Muscle layer of duodenum (tissue), 2 donors: ENCODE data around the gene SEMA3E.
"Not testable (repeated sequence)": the region's sequence is repeated elsewhere in the genome, so short reads cannot be mapped to it uniquely, and the experiment has no call there.

Experiments
- H3K27ac ChIP-seq: one replicate; pipeline ENCODE4 v1.7.0; 2013; ENCODE audit warnings: mild to moderate bottlenecking, low read length
- H3K27me3 ChIP-seq: one replicate; pipeline ENCODE4 v1.7.0; 2013; ENCODE audit warnings: low read depth, mild to moderate bottlenecking, control low read depth, low read length
- H3K36me3 ChIP-seq, 2 donors: one replicate each; pipeline ENCODE4 v1.7.0; 2013; ENCODE audit warnings: low read length in 2 of 2, control low read depth in 1 of 2, mild to moderate bottlenecking in 1 of 2; ENCODE audit not compliant: insufficient read depth in 2 of 2, control insufficient read depth in 1 of 2
- H3K4me1 ChIP-seq, 2 donors: one replicate each; pipeline ENCODE4 v1.7.0; 2013; ENCODE audit warnings: low read length in 2 of 2, mild to moderate bottlenecking in 2 of 2, control low read depth in 1 of 2, moderate library complexity in 1 of 2; ENCODE audit not compliant: insufficient read depth in 2 of 2, control insufficient read depth in 1 of 2
- H3K4me3 ChIP-seq, 2 donors: one replicate each; pipeline ENCODE4 v1.7.0; 2013; ENCODE audit warnings: low read length in 2 of 2, low read depth in 1 of 2, mild to moderate bottlenecking in 1 of 2
- H3K9me3 ChIP-seq, 2 donors: one replicate each; pipeline ENCODE4 v1.7.0; 2013; ENCODE audit warnings: low read length in 2 of 2, control low read depth in 1 of 2, mild to moderate bottlenecking in 1 of 2; ENCODE audit not compliant: control insufficient read depth in 1 of 2
- donor health status: healthy.

Gene SEMA3E

DNA sequence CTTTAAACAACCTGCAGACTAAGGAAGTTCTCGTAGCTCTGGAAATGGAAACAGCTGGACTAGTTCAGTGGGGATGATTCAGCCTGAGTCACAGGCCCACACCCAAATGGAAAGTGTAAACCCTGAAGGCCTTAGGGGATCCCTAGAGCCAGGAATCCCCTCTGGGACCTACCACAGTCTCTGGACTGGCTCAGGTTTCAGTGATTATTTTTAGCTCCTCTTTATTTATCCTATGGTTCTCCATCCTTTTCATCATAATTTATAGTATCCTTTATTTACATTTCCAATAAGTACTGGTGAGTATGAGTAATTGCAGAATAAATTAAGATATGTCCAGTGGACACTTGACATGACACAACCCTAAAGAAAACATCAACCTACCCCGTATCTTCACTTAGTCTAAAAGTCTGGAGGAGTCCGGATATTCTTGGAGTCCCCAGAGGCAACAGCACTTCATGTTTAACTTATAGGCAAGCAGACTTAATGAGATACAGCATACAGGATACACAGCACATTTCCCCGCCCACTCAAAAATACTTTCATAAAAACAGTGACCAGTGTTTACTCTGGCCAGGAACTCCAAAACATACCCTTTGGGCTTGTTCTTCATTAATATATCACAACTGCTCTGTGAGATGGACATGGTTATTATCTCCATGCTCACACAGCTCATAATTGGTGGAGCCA lies 28.4 kb upstream of the SEMA3E start:
- H3K27ac ChIP-seq = no peak overlapping the region
- H3K27me3 ChIP-seq = no peaks in the 10 kb centered on the region
- peaks cover 0 to 6% of the 10 kb centered on the region in 2 donors for H3K4me1 ChIP-seq
- H3K9me3 ChIP-seq = no peaks in the 10 kb centered on the region
- H3K4me3 ChIP-seq = no peak overlapping the region
- no peaks in the 10 kb centered on the region for H3K36me3 ChIP-seq

DNA sequence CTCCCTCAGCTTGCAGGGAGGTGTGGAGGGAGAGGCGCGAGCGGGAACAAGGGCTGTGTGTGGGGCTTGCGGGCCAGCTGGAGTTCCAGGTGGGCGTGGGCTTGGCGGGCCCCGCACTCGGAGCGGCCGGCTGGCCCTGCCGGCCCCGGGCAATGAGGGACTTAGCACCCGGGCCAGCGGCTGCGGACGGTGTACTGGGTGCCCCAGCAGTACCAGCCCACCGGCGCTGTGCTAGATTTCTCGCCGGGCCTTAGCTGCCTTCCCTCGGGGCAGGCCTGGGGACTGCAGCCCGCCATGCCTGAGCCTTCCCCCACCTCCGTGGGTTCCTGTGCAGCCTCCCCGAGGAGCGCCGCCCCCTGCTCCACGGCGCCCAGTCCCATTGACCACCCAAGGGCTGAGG lies 24.4 kb upstream of the SEMA3E start:
- not testable (repeated sequence) for H3K27ac ChIP-seq, H3K4me1 ChIP-seq, H3K9me3 ChIP-seq, H3K27me3 ChIP-seq, H3K4me3 ChIP-seq, H3K36me3 ChIP-seq

DNA sequence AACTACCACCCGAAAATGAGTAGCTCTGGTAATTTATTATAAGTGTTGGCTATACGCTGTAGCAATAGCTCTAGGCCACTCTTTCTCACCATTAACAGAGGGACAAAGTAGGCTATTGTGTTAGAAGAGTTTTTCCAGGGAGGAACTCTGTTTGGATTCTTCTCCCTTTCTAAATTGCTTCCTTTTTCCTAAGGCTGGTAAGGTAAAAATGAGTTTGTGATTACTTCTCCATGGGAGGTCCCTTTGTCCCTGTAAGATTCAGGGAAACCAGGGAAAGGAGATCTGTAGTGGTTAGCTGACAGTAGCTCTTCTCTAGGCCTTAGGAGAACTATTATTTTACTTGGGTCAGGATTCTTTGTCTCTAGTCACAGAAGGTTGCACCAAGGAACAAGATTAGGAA lies 23.2 kb upstream of the SEMA3E start:
- H3K27ac ChIP-seq = no peak overlapping the region
- H3K27me3 ChIP-seq = no peaks in the 10 kb centered on the region
- H3K4me3 ChIP-seq = no peak overlapping the region
- H3K36me3 ChIP-seq = no peaks in the 10 kb centered on the region
- H3K9me3 ChIP-seq = no peaks in the 10 kb centered on the region
- peaks cover 0 to 1% of the 10 kb centered on the region in 2 donors for H3K4me1 ChIP-seq

DNA sequence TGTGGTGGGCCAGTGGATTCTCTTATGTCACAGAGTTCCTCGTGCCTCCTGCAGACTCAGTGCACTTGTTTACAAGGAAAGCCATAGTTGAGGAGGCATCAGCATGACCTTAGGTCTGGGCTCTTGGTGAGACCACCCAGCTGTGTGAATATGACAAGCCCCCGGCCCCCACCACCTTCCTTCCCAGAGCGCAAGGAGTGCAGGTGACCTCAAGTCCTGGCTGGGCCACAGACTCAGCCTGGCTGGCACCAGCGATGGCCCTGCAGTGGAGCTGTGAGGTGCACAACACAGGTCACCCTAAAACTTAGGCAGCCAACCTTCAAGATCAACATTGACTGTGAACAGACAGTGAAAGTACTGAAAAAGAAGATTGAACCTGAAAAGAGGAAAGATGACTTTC lies 14.2 kb upstream of the SEMA3E start:
- Histone ChIP-seq H3K36me3 (no peaks in the 10 kb centered on the region), H3K27me3 (no peaks in the 10 kb centered on the region), H3K4me1 (no peaks in the 10 kb centered on the region), H3K9me3 (no peaks in the 10 kb centered on the region), H3K4me3 (no peak overlapping the region), H3K27ac (no peak overlapping the region)

DNA sequence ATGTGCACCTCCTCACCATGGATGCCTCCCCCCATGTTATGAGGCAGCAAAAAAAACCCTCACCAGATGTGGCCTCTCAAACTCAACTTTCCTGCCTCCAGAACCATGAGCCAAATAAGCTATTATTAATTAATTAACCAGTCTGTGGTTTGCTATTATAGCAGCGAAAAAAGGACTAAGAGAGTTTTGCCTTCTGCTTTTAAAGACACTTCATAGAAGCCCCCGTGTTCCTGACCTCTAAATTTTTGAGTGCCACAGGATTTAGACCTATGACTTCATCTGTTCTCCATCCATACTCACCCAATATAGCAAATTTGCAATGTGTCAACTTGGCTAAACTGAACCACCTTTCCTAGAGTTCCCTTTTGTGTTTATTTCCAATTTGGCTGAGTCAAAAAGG lies 9.2 kb upstream of the SEMA3E start:
- Histone ChIP-seq H3K36me3 (no peaks in the 10 kb centered on the region), H3K4me1 (no peaks in the 10 kb centered on the region), H3K9me3 (no peaks in the 10 kb centered on the region), H3K4me3 (no peak overlapping the region), H3K27ac (no peak overlapping the region), H3K27me3 (no peaks in the 10 kb centered on the region)

DNA sequence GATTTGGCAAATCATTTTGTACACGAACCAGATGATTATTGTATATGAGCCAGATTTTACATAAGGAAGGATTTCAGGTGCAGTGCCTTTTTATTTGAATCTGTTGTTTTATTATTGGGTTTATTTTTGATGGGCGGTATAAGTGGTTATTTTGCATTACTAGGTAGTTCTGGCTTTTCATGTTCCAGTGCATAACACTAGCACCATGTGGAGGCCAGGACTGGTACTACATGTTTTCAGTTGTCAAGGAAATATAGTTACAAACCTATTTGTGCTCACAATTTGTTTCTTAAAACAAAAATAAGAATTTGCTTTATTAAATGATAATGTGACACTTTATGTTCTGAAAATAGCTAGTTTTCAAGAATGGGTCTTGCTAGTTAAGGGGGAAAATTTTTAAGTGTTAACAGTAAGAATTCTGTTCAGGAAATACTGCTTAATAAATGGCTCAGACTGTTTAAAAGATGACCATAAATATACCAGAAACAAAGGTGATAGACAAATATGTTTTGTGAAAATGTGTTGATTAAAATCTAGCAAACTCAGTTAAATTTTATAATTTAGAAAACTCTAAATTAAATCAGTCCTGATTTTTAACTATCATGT lies 7.1 kb upstream of the SEMA3E start:
- Histone ChIP-seq H3K36me3 (no peaks in the 10 kb centered on the region), H3K4me3 (no peak overlapping the region), H3K9me3 (no peaks in the 10 kb centered on the region), H3K4me1 (no peaks in the 10 kb centered on the region), H3K27ac (no peak overlapping the region), H3K27me3 (no peaks in the 10 kb centered on the region)

DNA sequence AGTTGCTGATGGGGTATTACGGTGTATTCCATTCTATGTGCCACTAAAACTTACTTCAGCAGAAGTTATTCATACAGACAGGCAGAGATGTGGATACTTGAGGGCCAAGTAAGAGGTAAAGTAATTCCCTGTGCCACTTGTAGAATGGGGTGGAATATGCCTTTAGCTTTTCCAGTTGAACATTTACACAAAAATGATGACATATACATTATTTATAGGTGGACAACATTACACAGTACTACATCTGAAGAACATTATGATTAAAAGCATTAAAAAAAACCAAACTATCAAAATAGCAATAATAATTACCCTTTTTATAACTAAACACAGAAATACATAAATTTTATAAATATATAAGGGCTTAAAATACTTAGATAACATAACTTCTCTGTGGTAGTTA lies 3.5 kb upstream of the SEMA3E start:
- Histone ChIP-seq H3K36me3 (no peaks in the 10 kb centered on the region), H3K4me1 (no peaks in the 10 kb centered on the region), H3K4me3 (no peak overlapping the region), H3K9me3 (no peaks in the 10 kb centered on the region), H3K27ac (no peak overlapping the region), H3K27me3 (no peaks in the 10 kb centered on the region)

DNA sequence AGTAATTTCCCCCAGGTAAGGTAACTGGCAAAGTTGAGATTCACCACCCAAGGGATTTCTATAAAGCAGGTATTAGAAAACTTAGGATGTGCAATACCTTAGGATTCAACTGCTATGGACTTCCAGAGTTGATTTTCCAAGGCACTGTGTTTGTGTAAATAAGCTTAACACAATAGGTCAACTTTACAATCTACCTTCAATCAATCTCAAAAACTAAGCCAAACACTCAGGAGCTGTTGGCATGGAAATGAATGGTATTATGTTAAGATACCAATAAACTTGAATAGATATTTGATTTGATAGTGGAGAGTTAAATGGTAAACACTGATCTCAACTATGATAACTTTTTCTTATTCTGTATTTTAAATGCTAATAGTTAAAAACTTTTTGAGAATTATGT lies 762 bp upstream of the SEMA3E start:
- H3K27me3 ChIP-seq = no peaks in the 10 kb centered on the region
- H3K36me3 ChIP-seq = no peaks in the 10 kb centered on the region
- no peak overlapping the region for H3K4me3 ChIP-seq
- no peaks in the 10 kb centered on the region for H3K4me1 ChIP-seq
- H3K27ac ChIP-seq = no peak overlapping the region
- no peaks in the 10 kb centered on the region for H3K9me3 ChIP-seq

DNA sequence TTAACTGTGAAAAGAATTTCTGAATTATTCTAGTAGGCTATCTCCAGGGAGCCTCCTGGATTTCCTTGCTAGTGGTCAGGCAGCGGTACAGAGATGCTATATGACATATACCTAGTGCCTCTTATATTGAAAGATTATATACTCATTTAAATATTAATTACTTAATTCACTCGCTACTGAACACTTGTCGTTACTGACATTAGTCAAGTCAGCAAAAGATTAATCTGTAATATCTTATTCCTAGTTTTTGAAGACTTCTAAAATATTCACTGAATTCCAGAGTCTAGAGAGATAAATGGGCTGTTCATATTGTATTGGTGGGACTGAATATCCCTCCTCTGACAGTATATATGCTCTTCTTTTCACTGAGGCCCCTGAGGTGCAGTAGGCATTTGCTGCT lies 2.9 kb downstream of the SEMA3E start:
- no peak overlapping the region for H3K4me3 ChIP-seq

DNA sequence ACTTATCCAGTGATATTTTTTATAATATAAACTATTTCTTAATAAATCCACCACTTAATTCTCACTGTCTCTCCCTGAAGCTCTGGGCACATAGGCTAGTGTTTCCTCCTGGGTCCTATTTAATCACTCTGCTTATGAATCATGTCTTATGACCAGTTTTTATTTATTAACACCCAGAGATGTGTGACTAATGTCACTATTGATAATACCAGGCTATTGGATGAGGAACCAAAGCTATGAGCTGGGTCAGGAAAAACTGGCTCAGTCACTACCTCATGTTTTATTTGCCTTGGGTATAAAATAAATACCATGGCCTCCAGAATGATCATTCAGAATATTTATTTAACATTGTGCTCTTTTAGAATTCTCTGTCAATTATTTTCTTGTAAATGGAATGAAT lies 5.2 kb downstream of the SEMA3E start:
- no peaks in the 10 kb centered on the region for H3K4me1 ChIP-seq
- no peaks in the 10 kb centered on the region for H3K9me3 ChIP-seq
- no peak overlapping the region for H3K27ac ChIP-seq
- H3K36me3 ChIP-seq = no peaks in the 10 kb centered on the region
- H3K27me3 ChIP-seq = no peaks in the 10 kb centered on the region
- H3K4me3 ChIP-seq = no peak overlapping the region

More for the DNA sequence above, 2.9 kb downstream of the SEMA3E start:
- Histone ChIP-seq H3K27ac (no peak overlapping the region), H3K27me3 (no peaks in the 10 kb centered on the region), H3K9me3 (no peaks in the 10 kb centered on the region), H3K4me1 (no peaks in the 10 kb centered on the region), H3K36me3 (no peaks in the 10 kb centered on the region)

DNA sequence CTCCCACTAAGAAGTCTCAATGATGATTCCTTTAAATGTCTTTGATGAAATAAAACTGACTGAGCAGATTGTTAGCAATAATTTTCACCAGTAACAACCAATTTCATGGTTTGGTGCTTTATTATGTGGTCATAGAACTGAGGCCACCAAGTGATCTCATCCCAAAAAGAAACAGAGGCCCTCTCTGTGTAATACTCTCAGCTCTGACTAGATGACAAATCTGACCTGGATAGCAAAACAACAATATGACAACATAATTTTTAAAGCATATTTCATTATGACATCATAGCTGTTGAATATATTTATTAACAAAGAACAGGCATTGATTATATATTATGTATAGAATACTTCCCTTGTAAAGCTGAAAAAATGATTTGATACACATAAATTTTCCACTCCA lies 5.9 kb downstream of the SEMA3E start:
- no peaks in the 10 kb centered on the region for H3K4me1 ChIP-seq
- no peak overlapping the region for H3K4me3 ChIP-seq
- no peaks in the 10 kb centered on the region for H3K36me3 ChIP-seq
- H3K27ac ChIP-seq = no peak overlapping the region
- H3K27me3 ChIP-seq = no peaks in the 10 kb centered on the region
- no peaks in the 10 kb centered on the region for H3K9me3 ChIP-seq
